ACHN (cell line): Measurements from ENCODE around the gene CEP78.

ENCODE experiments used
- DNase-seq: peaks from one replicate; pipeline ENCODE4 v3.0.0-alpha.2; 2015
- in situ Hi-C: cut with HindIII; loops from 2 replicates; pipeline ENCODE4 v1.10.0; 2017; ENCODE audit warnings: low sequenced_read_pairs, low pct_ligation_motif_present, low pct_unique_long_range_greater_than_20kb

CEP78 gene

DNA sequence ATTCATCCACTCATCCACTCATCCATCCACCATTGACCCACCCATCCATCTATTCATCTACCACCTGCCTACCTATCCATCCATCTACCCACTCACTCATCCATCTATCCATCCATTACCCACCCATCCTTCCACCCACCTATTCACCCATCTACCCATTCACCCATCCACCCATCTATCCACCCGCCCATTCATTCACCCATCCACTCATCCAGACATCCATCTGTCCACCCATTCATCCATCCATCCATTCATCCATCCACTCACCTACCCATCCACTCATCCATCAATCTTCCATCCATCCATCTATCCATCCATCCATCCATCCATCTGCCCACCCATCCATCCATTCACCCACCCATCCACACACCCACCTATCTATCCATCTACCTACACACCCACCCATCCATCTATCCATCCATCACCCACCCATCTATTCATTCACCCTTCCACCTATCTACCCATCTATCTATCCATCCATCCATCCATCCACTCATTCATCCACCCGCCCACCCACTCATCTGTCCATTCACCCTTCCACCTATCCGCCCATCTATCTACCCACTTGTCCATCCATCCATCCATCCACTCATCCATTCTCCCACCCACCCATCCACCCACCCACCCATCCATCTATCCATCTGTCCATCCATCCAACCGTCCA lies 84.3 kb downstream of the CEP78 start:
- in situ Hi-C loops: no loop called here
- DNase-seq: no peak

DNA sequence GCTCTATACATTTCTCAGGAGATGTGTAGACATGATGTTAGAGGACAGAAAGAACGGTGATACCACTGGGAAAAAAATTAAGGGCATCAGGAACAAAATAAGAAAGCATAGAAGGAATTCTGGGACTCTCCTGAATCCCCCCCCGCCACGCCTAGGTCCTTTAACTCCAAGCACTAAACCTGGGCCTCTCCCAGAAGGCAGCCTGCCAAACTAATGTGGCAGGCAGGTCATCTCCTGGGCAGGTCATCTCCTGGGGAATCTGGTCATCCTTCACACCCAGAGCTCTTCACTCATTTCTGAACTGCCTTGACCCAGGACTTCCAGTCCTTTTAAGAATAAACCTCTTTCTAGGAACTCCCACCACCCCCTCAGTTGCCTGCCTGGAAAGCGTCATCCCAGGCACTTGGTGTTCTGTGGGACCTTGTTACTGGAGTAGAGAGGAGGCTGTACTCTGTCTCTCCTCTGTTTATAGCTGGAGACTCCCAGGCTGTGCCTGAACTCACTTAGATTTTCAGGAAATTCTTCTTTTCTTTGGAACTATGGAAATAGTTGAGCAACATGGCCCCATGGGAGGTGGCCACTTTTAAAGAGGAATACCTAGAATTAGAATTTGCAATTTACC lies 85.1 kb downstream of the CEP78 start:
- DNase-seq: no peak
- in situ Hi-C loops: no loop called here

DNA sequence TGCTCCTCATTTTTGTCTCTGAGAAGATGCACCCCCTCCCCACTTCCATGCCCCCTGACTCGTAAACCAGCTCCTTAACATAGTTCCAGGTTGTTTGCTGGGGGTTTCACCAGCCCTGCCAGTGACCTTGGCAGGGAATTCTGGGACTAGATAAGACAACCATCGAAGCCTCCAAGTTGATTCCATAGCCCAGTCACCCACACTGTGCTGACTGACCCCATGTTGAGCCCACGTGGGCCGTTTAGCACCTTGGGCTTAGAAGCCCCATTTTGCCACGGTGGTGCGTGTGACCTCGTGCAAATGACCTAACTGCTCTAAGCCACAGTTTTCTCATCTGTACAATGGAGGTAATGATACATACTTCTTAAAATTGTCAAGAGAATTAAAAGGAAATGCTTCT lies 85.6 kb downstream of the CEP78 start:
- in situ Hi-C loops: no loop called here
- no peak for DNase-seq

DNA sequence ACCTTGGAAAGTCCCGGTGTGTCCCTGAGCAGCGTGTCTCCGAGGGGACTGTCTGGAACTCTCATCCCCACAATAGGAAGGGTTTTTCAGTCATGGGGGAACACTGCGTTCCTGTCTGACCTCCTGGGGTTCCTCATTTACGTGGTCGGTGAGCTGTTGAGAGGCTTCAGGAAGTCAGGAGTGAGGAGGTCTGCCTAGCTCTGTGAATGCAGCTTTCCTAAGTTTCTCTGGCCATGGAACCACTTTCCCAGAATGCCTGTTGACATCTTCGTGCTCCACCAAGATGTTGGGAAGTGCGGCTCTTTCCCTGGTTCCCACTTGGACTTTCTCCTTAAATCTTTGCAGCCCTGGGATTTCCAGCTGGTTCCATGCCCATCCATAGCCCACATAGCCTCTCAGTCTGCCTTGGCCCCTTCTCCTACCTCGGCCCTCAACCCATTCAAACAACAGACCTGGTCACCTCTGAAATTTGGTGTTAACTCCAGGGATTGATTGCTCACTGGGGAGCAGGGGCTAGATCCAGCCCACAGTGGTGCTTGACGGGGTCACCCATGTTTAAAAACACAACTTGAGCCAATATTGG lies 88.3 kb downstream of the CEP78 start:
- DNase-seq: no peak
- in situ Hi-C loops: no loop called here

DNA sequence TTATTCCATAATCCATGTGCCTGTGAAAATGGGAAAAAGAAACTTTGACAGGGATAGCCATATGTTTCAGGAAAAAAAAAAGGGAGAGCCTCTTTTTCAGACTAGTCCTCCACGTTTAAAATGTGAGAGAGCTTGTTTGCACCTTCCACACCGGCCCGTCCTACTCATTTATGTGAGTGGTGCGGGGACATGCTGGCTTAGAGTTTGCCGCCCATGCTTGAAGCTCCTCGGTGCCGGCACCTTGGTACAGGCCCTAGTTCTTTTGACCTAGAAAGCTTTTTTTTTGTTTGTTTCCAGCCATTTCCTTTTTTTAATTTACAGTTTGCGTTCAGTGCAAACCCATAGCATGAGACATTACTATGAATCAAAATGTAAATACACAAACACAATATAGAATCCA lies 88.8 kb downstream of the CEP78 start:
- no peak for DNase-seq
- in situ Hi-C loops: no loop called here

DNA sequence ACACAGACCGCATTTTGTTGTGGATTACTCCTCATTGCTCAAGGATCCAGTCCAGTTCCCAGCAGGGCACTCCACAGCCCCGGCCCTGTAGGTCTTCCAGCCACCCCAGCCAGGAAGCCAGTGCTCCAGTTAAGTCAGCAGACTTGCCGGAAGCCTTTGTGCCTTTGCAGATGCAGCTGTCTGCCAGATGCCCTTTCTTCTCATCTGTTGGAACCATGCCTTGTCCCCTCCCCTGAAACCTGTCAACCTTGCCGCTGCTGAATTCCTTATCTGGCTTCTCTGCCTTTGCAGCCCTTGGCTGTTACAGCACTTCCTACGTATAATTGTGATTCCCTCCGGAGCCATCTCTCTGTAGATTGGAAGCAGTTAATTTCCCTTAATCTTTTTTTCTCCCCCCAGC lies 89.5 kb downstream of the CEP78 start:
- DNase-seq: no peak
- in situ Hi-C loops: no loop called here

DNA sequence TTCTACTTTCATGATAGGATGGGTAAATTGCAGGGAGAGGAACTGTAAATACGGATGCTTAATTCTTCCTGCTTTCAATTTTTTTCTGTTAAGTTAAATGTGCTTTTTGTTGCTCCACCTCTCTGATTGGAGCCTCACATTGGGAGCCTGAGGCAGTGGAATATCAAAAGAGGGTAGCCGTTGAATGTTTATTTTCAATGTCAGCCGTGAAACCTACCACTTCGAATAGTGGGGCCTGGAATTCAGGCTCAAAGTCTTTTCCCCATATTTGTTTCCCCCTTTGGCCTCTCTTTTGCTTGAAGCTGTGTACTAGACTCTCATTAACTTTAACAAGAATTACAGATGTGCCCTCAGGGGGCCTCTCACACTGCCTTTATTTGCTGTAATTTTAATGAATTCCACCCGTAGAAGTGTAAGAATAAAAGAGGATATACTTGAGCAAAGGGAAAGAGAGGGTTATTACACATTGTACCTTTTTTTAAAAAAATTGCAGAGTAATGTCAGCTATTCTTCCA lies 90.0 kb downstream of the CEP78 start:
- in situ Hi-C loops: no loop called here
- no peak for DNase-seq

DNA sequence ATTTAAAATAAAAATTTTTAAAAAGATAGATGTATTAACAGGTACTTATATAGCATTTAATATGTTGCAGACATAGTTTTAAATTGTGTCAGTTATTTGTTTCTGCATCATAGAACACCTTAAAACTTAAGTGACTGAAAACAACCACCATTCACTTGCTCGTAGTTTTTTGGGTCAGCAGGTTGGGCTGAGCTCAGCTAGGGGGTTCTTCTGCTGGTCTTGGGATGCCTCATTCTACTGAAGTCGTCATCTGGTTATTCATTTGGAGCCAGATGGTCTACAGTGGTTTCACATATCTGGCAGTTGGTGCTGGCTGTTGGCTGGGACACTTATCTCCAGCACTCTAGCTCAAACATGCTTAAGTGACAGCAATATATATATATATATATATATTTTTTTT lies 90.7 kb downstream of the CEP78 start:
- no peak for DNase-seq
- in situ Hi-C loops: no loop called here
